Pancreas (tissue), 10 donors: ENCODE measurements around the gene CFHR3. TPM values are rescaled to one million over a fixed set of nuclear protein-coding genes. Genes with fewer than 3 reads are reported as not detected.
"Not testable (repeated sequence)": the region's sequence is repeated elsewhere in the genome, so short reads cannot be mapped to it uniquely, and the experiment has no call there.

Source experiments
- ATAC-seq, 4 donors: fragments of 200-7000 bp; cut with Tn5 transposase; one replicate each; pipeline versions ENCODE4 v1.8.0 to v1.9.1; 2020; ENCODE audit warnings: mild to moderate bottlenecking in 4 of 4, moderate library complexity in 4 of 4
- DNase-seq, 6 donors: peaks; one replicate each; pipeline ENCODE4 v3.0.0-alpha.2; 2020
- FAIRE-seq: peaks from 2 replicates; lab custom pipeline; 2012; peaks lifted over from hg19 to GRCh38; lab: Jason Lieb, UNC
- H3K27ac ChIP-seq, 4 donors: fragments of 200-600 bp; sonication (generic); 1 replicate in 3 of 4; 2 replicates in 1 of 4; pipeline versions ENCODE4 v1.5.0 to v1.8.0; 2020
- H3K27me3 ChIP-seq, 4 donors: fragments of 200-600 bp; one replicate each; pipeline ENCODE4 v1.8.0; 2021
- H3K36me3 ChIP-seq, 3 donors: fragments of 200-600 bp; sonication (generic) in 1 of 3; one replicate each; pipeline versions ENCODE4 v1.5.0 to v1.8.0; 2020 to 2021
- H3K4me1 ChIP-seq, 3 donors: fragments of 200-600 bp; one replicate each; pipeline ENCODE4 v1.8.0; 2021
- H3K4me3 ChIP-seq, 4 donors: fragments of 200-600 bp; sonication (generic) in 2 of 4; one replicate each; pipeline versions ENCODE4 v1.5.0 to v1.8.0; 2020 to 2021
- H3K9me3 ChIP-seq, 4 donors: fragments of 200-600 bp; one replicate each; pipeline ENCODE4 v1.8.0; 2021
- CTCF ChIP-seq, 4 donors: fragments of 200-600 bp; sonication (generic) in 3 of 4; IDR thresholded peaks; one replicate each; pipeline versions ENCODE4 v1.5.0 to v1.8.0; 2021; ENCODE audit warnings: antibody characterized with exemption in 4 of 4
- WGBS, 2 donors: extraction: QIAGEN DNeasy Blood & Tissue Kit; methylation state at CpG; one replicate each; pipeline ENCODE4 v1.1.7; 2013; 5-methylcytosine and 5-hydroxymethylcytosine counted together
- intact Hi-C, 3 donors: fragments of 100-400 bp; cut with DNase I; formaldehyde crosslinking; loops; one replicate each; pipeline versions ENCODE4 v1.11.1 to v1.14.2; 2022
- polyA plus RNA-seq, 2 donors: library from polyadenylated mRNA; stranded (reverse); fragments of 200-250 nt; gene quantifications; one replicate each; pipeline ENCODE4 v1.2.3, GENCODE V29; 2013
- total RNA-seq, 6 donors: library from RNA; stranded (reverse); fragmentation: NEBNext Ultra II Directional in 4 of 6; extraction: Animal tissue kit (Norgen Biotek cat#: 25700) in 4 of 6; gene quantifications; one replicate each; pipeline versions ENCODE4 v1.2.1 to v1.2.4, GENCODE V29; 2021 to 2023
- donor health status: healthy with polysubstance abuse.
- donor health status: DM: no; HTN: no; CAD: no; lungs with moderate emphysema.
- donor health status: DM: no; HTN: no; CAD: no.
- donor health status: control.
- donor health status: control.
- donor health status: Bipolar disorder and iron deficiency.
- donor health status: DM: yes; HTN: yes; CAD: no.
- donor health status: DM: no; HTN: no; CAD: no.
- donor health status: DM: no; HTN: no; CAD: no.
- donor health status: DM: yes; HTN: yes; CAD: no.

Gene CFHR3
- total and polyA plus RNA-seq, 8 donors: 0.09 to 0.15 (median 0.09) TPM; not detected in 5

GRCh38 chr1:196808529-196809235, 34.0 kb downstream of the CFHR3 start:
- Histone ChIP-seq H3K4me1 (no peaks in the 10 kb centered on the region), H3K36me3 (no peaks in the 10 kb centered on the region), H3K27ac (no peak overlapping the region), H3K27me3 (no peaks in the 10 kb centered on the region), H3K9me3 (no peaks in the 10 kb centered on the region), H3K4me3 (no peak overlapping the region)
- no peak for TF ChIP-seq CTCF (IDR thresholded peaks at IDR 0.05)
- DNase-seq (peak in 1 of 6 donors; percentile 70), FAIRE-seq (no peak), ATAC-seq (no peak)
- WGBS, 2 donors: 76 to 84% methylated on average over 22 of the region's 22 CpGs
- intact Hi-C loops: no loop called here

GRCh38 chr1:196817442-196817841, 42.8 kb downstream of the CFHR3 start:
- H3K36me3 ChIP-seq, ATAC-seq, H3K4me3 ChIP-seq, intact Hi-C loops, H3K9me3 ChIP-seq, DNase-seq, H3K4me1 ChIP-seq, H3K27ac ChIP-seq, H3K27me3 ChIP-seq, FAIRE-seq: not testable (repeated sequence)
- WGBS, 2 donors: 27 to 37% methylated on average over 5 to 6 of the region's 6 CpGs

GRCh38 chr1:196819531-196819930, 44.9 kb downstream of the CFHR3 start, which contains the start of gene CFHR1:
Gene CFHR1, plus strand, starts transcription at chr1:196819731. Its CDS starts 114 bp downstream, at chr1:196819845.
- H3K27ac ChIP-seq, H3K4me3 ChIP-seq, ATAC-seq, DNase-seq, intact Hi-C loops, H3K36me3 ChIP-seq, H3K4me1 ChIP-seq, H3K27me3 ChIP-seq, H3K9me3 ChIP-seq, FAIRE-seq: not testable (repeated sequence)
- no CpG with 5 or more reads among the region's 1 CpG for WGBS, 2 donors

GRCh38 chr1:196827860-196828259, 53.2 kb downstream of the CFHR3 start:
- intact Hi-C loops, H3K27me3 ChIP-seq, H3K4me3 ChIP-seq, H3K36me3 ChIP-seq, H3K27ac ChIP-seq, DNase-seq, H3K4me1 ChIP-seq, H3K9me3 ChIP-seq: not testable (repeated sequence)
- FAIRE-seq: peak; percentile 83
- 1 to 2% methylated on average over 4 of the region's 4 CpGs for WGBS, 2 donors
- peak in 2 of 4 donors; percentile 52 to 70 for ATAC-seq

Other genes starting within 250 kb of the CFHR3 start
- under 1 TPM; 0.19 to 0.67 (median 0.42) TPM for gene KCNT2, start 166.4 kb upstream of the CFHR3 start, total RNA-seq
- gene KCNT2, start 166.4 kb upstream of the CFHR3 start, polyA plus RNA-seq: under 1 TPM; 0.23 to 0.63 TPM
- gene CFH, start 122.8 kb upstream of the CFHR3 start, total RNA-seq: 10 to 100 TPM in 3 of 6 donors, 1 to 10 TPM in 3; 4.0 to 25.7 (median 12.1) TPM
- gene CFH, start 122.8 kb upstream of the CFHR3 start, polyA plus RNA-seq: 1 to 10 TPM; 3.3 to 8.5 TPM
- under 1 TPM in 2 of 6 donors, not detected in 4; 0.17 to 0.44 TPM for gene CFHR1, start 44.9 kb downstream of the CFHR3 start, total RNA-seq
- under 1 TPM in 1 of 2 donors, not detected in 1; 0.61 TPM for gene CFHR1, start 44.9 kb downstream of the CFHR3 start, polyA plus RNA-seq
- under 1 TPM in 1 of 6 donors, not detected in 5; 0.35 TPM for gene CFHR4, start 113.2 kb downstream of the CFHR3 start, total RNA-seq
- gene CFHR4, start 113.2 kb downstream of the CFHR3 start, polyA plus RNA-seq: not detected
- under 1 TPM in 2 of 6 donors, not detected in 4; 0.25 to 0.28 TPM for gene CFHR2, start 168.9 kb downstream of the CFHR3 start, total RNA-seq
- not detected for gene CFHR2, start 168.9 kb downstream of the CFHR3 start, polyA plus RNA-seq
- under 1 TPM in 1 of 6 donors, not detected in 5; 0.06 TPM for gene CFHR5, start 202.7 kb downstream of the CFHR3 start, total RNA-seq
- not detected for gene CFHR5, start 202.7 kb downstream of the CFHR3 start, polyA plus RNA-seq